Body of pancreas (tissue), 4 donors: ENCODE results near the gene FAM13A. TPM values are rescaled to one million over a fixed set of nuclear protein-coding genes. Genes with fewer than 3 reads are reported as not detected.

Experiments
- ATAC-seq: fragments of 150-250 bp; one replicate; pipeline ENCODE4 v1.9.1; 2016
- DNase-seq, 4 donors: peaks; one replicate each; pipeline ENCODE4 v3.0.0-alpha.2; 2019
- H3K27ac ChIP-seq, 4 donors: fragments of 200-600 bp; sonication (generic); 1 replicate in 3 of 4; 2 replicates in 1 of 4; pipeline versions ENCODE4 v1.5.1 to v1.6.1; 2016 to 2019; ENCODE audit warnings: mild to moderate bottlenecking in 1 of 4, mixed read lengths in 1 of 4, moderate library complexity in 1 of 4
- H3K27me3 ChIP-seq, 2 donors: fragments of 200-600 bp; sonication (generic); one replicate each; pipeline ENCODE4 v1.6.0; 2016; ENCODE audit warnings: mild to moderate bottlenecking in 1 of 2
- H3K36me3 ChIP-seq, 2 donors: fragments of 200-600 bp; sonication (generic); replicated peaks in 1 of 2; 2 replicates each; pipeline ENCODE4 v1.5.1; 2016; ENCODE audit warnings: low read depth in 2 of 2; ENCODE audit not compliant: insufficient read depth in 1 of 2
- H3K4me1 ChIP-seq: fragments of 200-600 bp; sonication (generic); one replicate; pipeline ENCODE4 v1.6.0; 2016
- H3K4me3 ChIP-seq, 2 donors: fragments of 200-600 bp; sonication (generic); 1 replicate in 1 of 2; 2 replicates in 1 of 2; pipeline ENCODE4 v1.5.1; 2016 to 2019
- H3K9me3 ChIP-seq, 3 donors: fragments of 200-600 bp; sonication (generic); 1 replicate in 2 of 3; 2 replicates in 1 of 3; pipeline ENCODE4 v1.5.1; 2016
- CTCF ChIP-seq, 7 experiments: fragments of 450-650 bp in 4 of 7; fragments of 200-600 bp in 3 of 7; sonication (generic) in 3 of 7; IDR thresholded peaks; one replicate each; pipeline ENCODE4 v1.5.1; 2016 to 2019; ENCODE audit warnings: antibody characterized with exemption in 7 of 7
- POLR2A ChIP-seq, 3 donors: fragments of 450-650 bp; IDR thresholded peaks; one replicate each; pipeline ENCODE4 v1.6.1; 2016; ENCODE audit warnings: antibody characterized with exemption in 3 of 3, mild to moderate bottlenecking in 2 of 3
- WGBS, 2 donors: methylation state at CpG; one replicate each; pipeline ENCODE4 v1.1.5; 2017; 5-methylcytosine and 5-hydroxymethylcytosine counted together
- intact Hi-C: fragments of 100-400 bp; cut with DNase I; formaldehyde crosslinking; loops from one replicate; pipeline ENCODE4 v1.15.1; 2023
- total RNA-seq, 2 donors: library from RNA; depleted of rRNA; stranded (reverse); fragments of >200 nt; gene quantifications; one replicate each; pipeline ENCODE4 v1.1.0, GENCODE V29; 2016

Gene FAM13A
- total RNA-seq, 2 donors from 2014 or later = 59.1 to 64.3 TPM

GRCh38 chr4:88827442-88827841 lies 229.5 kb downstream of the FAM13A start:
- no peak for ATAC-seq
- DNase-seq = no peak
- intact Hi-C loops = no loop called here
- Histone ChIP-seq H3K4me1 (peaks cover 20% of the 10 kb centered on the region), H3K4me3 (no peak overlapping the region), H3K27me3 (no peaks in the 10 kb centered on the region), H3K36me3 (no peaks in the 10 kb centered on the region), H3K27ac (no peak overlapping the region), H3K9me3 (no peaks in the 10 kb centered on the region)
- WGBS, 2 donors = 48 to 52% methylated on average over 2 of the region's 2 CpGs
- TF ChIP-seq POLR2A (IDR thresholded peaks at IDR 0.05) = no peak
- no peak for TF ChIP-seq CTCF (IDR thresholded peaks at IDR 0.05)

DNA sequence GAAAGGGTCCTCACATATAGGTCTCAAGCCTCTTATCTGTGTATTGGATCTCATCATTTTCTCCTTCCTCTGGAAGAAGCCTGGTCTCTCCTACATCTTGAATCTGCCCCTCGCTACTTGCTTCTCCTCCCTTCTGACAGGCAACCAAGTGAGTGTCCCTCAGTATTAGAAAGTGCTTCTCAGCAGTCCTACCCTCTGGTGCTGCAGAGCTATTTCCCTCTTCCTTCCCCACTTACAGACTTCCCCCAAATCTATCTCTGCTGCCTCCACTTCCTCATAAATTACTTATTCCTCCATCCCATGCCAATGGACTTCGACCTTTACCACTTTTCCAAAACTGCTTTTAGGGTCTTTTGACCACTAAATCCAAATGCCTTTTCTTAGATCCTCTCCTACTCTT lies 230.2 kb downstream of the FAM13A start:
- Histone ChIP-seq H3K4me1 (peaks cover 20% of the 10 kb centered on the region), H3K9me3 (no peaks in the 10 kb centered on the region), H3K27ac (no peak overlapping the region), H3K27me3 (no peaks in the 10 kb centered on the region), H3K4me3 (no peak overlapping the region), H3K36me3 (no peaks in the 10 kb centered on the region)
- WGBS, 2 donors = 61 to 98% methylated on average over 2 of the region's 2 CpGs
- intact Hi-C loops = no loop called here
- TF ChIP-seq CTCF (IDR thresholded peaks at IDR 0.05) (no peak), POLR2A (IDR thresholded peaks at IDR 0.05) (no peak)
- DNase-seq (no peak), ATAC-seq (no peak)

DNA sequence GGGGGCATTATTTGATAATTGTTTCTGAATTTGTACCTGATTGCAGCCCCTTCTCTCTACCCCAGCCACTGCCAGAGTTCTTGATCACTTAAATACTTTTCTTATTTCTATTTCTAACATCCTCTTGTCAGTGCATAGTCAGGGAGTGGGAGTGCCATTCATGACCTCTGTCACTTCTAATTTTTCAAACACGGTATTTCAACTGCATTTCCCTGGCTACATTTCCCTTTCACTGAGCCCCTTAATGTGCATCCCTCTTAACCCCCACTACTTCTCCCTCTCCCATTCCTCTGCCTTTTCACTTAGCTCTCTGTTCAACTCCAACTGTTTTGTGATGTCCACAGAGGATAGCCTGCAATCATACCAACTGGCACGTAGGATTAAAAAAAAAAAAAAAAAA lies 231.1 kb downstream of the FAM13A start:
- intact Hi-C loops = no loop called here
- peaks cover 15% of the 10 kb centered on the region for H3K4me1 ChIP-seq
- ATAC-seq (no peak), DNase-seq (no peak)
- no peaks in the 10 kb centered on the region for H3K27me3 ChIP-seq
- 78 to 84% methylated on average over 2 of the region's 2 CpGs for WGBS, 2 donors
- H3K9me3 ChIP-seq = no peaks in the 10 kb centered on the region
- no peaks in the 10 kb centered on the region for H3K36me3 ChIP-seq
- H3K4me3 ChIP-seq = no peak overlapping the region
- no peak overlapping the region for H3K27ac ChIP-seq
- TF ChIP-seq CTCF (IDR thresholded peaks at IDR 0.05) (no peak), POLR2A (IDR thresholded peaks at IDR 0.05) (no peak)

DNA sequence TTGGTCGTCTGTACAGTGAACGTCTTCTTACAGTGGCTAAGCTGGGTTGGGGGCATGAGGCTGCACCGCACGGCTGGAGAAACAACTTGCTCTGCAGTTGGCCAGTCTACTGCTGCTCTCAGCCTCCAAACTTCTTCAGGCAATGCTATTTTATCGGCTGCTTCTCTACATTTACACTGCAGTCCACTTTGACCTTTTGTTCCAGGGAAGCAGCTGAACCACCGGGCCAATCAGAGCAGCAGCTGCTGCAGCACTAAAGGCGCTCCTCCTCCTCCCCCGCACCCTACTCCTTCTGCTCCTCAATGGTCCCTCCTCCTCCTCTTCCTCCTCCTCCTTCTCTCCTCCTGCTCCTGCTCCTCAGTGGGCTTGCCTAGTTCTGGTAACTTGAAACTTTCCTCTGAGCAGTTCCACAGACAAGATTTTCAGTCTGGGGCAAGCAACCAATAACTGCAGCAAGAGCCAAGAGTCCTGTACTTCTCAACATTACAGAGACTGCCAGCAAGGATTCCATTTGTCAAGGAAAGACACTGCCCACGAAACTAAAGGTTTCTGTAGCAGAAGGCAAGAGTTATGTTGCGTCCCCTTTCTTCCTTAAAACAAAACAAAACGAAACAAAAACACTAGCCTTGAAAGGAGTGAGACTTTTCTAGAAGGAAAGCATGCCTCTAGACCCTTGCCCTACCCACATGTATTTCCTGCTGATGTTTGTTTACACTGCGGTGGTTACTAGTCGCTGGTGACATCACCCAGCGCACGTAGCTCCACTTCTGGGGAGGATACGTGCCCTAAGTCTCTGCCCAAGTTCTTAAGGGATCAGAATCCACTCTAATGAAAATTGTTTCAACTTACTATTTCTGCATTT lies 233.7 kb downstream of the FAM13A start:
- Histone ChIP-seq H3K4me1 (peaks cover 31% of the 10 kb centered on the region), H3K27ac (peak overlapping the region; percentile 91 to 97 (median 92)), H3K9me3 (no peaks in the 10 kb centered on the region), H3K27me3 (no peaks in the 10 kb centered on the region), H3K4me3 (peak overlapping the region; percentile 29 to 43), H3K36me3 (no peaks in the 10 kb centered on the region)
- DNase-seq (peak; percentile 87 to 96 (median 94)), ATAC-seq (peak; percentile 92)
- intact Hi-C loops = no loop called here
- TF ChIP-seq CTCF (IDR thresholded peaks at IDR 0.05) (no peak), POLR2A (IDR thresholded peaks at IDR 0.05) (peak; percentile 86 to 97 (median 96))
- 1% methylated on average over 16 of the region's 16 CpGs for WGBS, 2 donors
